ENCODE data around the gene CPSF3.

- TF ChIP-seq CTCF (IDR thresholded peaks at IDR 0.05): no peak
- no peak for TF ChIP-seq EP300 (IDR thresholded peaks at IDR 0.05; ENCODE audit: low read depth)
These were observed 50.5 kb downstream of the CPSF3 start for GRCh38 chr2:9473985-9474360.

Measured in transverse colon (tissue), 3 donors.